GM10248 (cell line): ENCODE measurements around the gene ABHD12B.

Experiments
- CTCF ChIA-PET: fragments of 300-600 bp; sonication (Branson Sonifier 250); formaldehyde crosslinking; extraction: SDS; loops from one replicate; lab custom pipeline; 2021; ENCODE audit warnings: antibody characterized with exemption; lab: Yijun Ruan, JAX
- POLR2A ChIA-PET: fragments of 350-650 bp; sonication (Branson Sonifier 250); formaldehyde crosslinking; extraction: SDS; loops from one replicate; lab custom pipeline; 2020; ENCODE audit warnings: antibody characterized with exemption; lab: Yijun Ruan, JAX
- DNase-seq: peaks from one replicate; pipeline ENCODE4 v3.0.0; 2012; ENCODE audit errors: extremely low spot score
- TF ChIP-seq, protein P1 (sequence below): IDR thresholded peaks from 2 replicates; pipeline ENCODE4 v1.5.1; 2012; ENCODE audit warnings: mild to moderate bottlenecking, low read depth; ENCODE audit errors: extremely low read depth, missing control alignments, control extremely low read depth

ABHD12B gene

DNA sequence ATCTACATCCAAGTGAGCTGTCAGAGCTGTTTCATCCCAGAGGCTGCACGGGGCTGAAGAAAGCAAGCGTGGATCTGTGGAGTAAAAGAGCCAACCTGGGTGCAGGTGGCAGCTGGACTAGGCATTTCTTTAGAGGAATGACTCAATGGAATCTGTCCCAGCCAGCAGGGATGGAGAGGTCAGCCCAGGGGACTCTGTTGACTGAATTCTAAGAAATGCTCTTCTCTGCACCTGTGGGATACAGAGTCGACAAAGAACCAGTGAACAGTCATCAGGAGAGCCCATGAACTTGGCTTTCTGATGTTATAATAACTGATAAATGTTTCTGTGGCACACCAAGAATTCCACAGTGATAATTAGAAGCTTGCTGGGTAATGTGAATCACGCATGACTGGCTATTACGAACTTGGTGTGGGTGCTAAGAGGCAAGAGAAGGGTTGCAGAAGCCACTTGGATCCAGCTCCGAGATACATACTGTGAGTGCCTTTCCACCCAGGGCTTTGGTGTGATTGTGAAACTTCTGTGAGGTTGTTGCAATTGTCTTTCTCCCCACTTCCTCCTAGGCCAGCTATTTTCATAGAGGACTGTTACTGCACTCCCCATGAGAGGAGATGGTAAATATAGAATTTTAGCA lies 56.3 kb downstream of the ABHD12B start:
- TF ChIP-seq, protein P1, sequence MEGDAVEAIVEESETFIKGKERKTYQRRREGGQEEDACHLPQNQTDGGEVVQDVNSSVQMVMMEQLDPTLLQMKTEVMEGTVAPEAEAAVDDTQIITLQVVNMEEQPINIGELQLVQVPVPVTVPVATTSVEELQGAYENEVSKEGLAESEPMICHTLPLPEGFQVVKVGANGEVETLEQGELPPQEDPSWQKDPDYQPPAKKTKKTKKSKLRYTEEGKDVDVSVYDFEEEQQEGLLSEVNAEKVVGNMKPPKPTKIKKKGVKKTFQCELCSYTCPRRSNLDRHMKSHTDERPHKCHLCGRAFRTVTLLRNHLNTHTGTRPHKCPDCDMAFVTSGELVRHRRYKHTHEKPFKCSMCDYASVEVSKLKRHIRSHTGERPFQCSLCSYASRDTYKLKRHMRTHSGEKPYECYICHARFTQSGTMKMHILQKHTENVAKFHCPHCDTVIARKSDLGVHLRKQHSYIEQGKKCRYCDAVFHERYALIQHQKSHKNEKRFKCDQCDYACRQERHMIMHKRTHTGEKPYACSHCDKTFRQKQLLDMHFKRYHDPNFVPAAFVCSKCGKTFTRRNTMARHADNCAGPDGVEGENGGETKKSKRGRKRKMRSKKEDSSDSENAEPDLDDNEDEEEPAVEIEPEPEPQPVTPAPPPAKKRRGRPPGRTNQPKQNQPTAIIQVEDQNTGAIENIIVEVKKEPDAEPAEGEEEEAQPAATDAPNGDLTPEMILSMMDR = no peak
- ChIA-PET CTCF (interaction anchor here (1.2 kb wide), 1 partner anchor 41 kb away, joined by 3 read pairs; no protein-coding TSS in a partner anchor), POLR2A (interaction anchor here (0.6 kb wide), 1 partner anchor 20 kb away, joined by 8 read pairs; no protein-coding TSS in a partner anchor)
- peak; percentile 32 for DNase-seq

DNA sequence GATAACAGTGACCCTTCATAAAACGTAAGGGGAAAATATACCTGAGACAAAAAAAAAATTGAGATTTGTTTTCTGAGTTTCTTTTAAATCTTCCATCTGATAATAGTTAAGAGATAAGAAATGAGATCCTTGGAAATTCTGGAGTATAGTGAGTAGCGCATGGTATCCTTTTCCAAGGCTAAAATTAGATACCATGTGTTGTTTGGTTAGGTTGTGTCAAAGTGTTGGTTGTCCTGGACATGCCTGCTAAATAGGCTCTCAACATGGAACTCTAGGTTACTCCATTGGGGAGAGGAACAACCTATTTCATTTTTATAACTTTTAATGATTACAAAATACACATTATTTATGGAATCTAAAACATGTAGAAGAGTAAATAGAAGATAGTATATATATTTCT lies 57.7 kb downstream of the ABHD12B start:
- ChIA-PET POLR2A (no interaction called here), CTCF (no interaction called here)
- TF ChIP-seq, protein P1 = no peak
- no peak for DNase-seq

DNA sequence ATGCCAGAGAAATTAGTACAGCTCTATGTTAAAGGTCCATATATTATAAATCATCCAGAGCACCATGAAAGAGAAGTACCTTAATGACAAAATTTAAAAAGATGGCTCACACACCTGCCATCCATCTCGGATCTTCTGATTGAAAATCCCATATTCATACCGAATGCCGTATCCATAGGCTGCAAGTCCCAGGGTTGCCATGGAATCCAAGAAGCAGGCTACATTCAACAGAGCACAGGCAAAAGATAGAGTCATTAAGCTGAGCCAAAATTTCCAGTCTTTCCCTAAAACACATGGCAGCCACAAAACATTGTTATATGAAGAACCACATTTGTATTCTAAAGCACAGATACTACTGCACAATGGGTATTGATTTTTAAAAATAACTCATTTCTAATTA lies 59.7 kb downstream of the ABHD12B start:
- ChIA-PET CTCF (no interaction called here), POLR2A (no interaction called here)
- DNase-seq = no peak
- TF ChIP-seq, protein P1 = no peak

DNA sequence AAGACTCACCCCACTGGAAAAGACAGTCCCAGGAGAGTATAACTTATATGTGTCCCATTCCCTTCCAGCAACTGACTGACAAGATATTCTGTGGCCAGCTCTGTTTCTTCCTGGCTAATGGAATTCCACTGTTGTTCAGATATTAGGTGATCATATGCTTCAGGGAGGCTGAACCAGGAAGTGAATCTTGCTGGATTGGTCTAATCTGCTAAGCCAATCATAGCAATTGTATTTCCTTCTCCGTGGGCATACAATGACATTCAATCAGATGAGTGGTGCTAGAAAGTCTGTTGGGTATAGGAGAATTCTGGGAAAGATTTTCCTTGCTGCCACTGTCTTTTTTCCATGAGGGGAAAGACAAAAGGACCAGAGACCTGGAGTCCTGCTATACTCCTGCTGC lies 60.3 kb downstream of the ABHD12B start:
- POLR2A ChIA-PET = no interaction called here
- no peak for DNase-seq
- CTCF ChIA-PET = no interaction called here
- TF ChIP-seq, protein P1 = no peak

DNA sequence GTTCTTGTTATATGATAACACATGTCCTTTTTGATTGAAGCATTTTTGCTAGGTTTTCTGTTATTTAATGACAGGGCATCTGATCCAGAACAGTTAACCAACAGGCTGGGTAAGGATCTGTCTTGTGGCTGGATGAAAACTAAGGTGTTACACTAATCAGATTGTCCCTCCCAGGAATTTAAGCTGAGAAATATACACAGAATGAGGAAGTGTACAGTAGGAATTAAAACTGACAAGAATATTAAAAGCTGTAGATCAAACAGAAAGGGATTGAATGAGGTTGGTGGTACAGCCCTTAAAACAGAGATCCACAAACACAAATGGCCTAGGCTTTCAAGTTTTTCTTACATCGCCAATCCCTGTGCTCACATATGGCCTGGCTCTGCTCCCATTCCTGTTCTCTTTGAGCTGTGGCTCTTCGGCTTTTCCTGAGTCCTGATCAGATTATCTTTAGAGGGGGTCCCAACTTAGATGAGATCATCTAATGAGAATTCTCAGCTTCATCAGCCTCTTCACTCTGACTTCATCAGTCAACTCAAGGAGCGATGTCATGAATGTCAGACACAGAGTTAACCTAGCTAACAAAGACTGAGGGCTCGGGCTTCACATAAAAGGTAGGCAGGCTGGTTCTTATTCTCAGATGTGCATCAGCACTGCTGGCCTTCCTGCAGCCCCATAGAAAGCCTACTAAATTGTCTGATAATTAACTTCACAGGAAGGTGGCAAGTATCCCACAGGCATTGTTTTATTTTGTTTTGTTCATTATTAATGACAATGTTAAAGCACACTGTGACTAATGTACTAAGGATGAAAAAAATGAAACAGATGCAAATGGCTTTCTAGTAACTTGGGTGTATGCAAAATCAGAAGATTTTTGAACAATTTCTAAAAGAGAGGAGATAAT lies 61.0 kb downstream of the ABHD12B start:
- CTCF ChIA-PET = no interaction called here

More for the DNA sequence above, 61.0 kb downstream of the ABHD12B start:
- TF ChIP-seq, protein P1 = no peak
- POLR2A ChIA-PET = no interaction called here
- no peak for DNase-seq
